Muscle layer of duodenum (tissue), 2 donors: ENCODE measurements around the gene GNG12.

ENCODE experiments used
- H3K27ac ChIP-seq: one replicate; pipeline ENCODE4 v1.7.0; 2013; ENCODE audit warnings: mild to moderate bottlenecking, low read length
- H3K27me3 ChIP-seq: one replicate; pipeline ENCODE4 v1.7.0; 2013; ENCODE audit warnings: low read depth, mild to moderate bottlenecking, control low read depth, low read length
- H3K36me3 ChIP-seq, 2 donors: one replicate each; pipeline ENCODE4 v1.7.0; 2013; ENCODE audit warnings: low read length in 2 of 2, control low read depth in 1 of 2, mild to moderate bottlenecking in 1 of 2; ENCODE audit not compliant: insufficient read depth in 2 of 2, control insufficient read depth in 1 of 2
- H3K4me1 ChIP-seq, 2 donors: one replicate each; pipeline ENCODE4 v1.7.0; 2013; ENCODE audit warnings: low read length in 2 of 2, mild to moderate bottlenecking in 2 of 2, control low read depth in 1 of 2, moderate library complexity in 1 of 2; ENCODE audit not compliant: insufficient read depth in 2 of 2, control insufficient read depth in 1 of 2
- H3K4me3 ChIP-seq, 2 donors: one replicate each; pipeline ENCODE4 v1.7.0; 2013; ENCODE audit warnings: low read length in 2 of 2, low read depth in 1 of 2, mild to moderate bottlenecking in 1 of 2
- H3K9me3 ChIP-seq, 2 donors: one replicate each; pipeline ENCODE4 v1.7.0; 2013; ENCODE audit warnings: low read length in 2 of 2, control low read depth in 1 of 2, mild to moderate bottlenecking in 1 of 2; ENCODE audit not compliant: control insufficient read depth in 1 of 2
- donor health status: healthy.

The GNG12 gene

DNA sequence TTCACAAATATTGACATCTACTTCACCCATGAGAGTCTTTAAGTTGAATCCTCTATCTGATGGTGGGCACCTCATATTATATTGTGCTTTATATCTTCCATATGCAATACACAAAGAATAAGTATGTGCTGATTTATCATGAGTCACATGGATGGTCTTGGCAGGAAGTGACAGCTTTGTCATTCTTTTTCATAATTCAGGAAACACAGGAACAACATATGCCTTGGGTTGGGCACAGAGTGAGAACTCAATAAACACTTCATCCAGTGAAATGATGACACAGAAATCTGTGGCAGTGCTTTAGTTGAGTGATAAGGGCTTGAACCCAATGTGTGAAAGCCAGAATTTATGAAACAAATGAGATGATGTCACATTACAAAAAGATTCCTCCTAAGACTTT, 107.0 kb downstream of the GNG12 start:
- H3K27me3 ChIP-seq = no peaks in the 10 kb centered on the region
- no peaks in the 10 kb centered on the region for H3K9me3 ChIP-seq
- peaks cover 13 to 24% of the 10 kb centered on the region in 2 donors for H3K4me1 ChIP-seq
- no peaks in the 10 kb centered on the region for H3K36me3 ChIP-seq
- H3K4me3 ChIP-seq = no peak overlapping the region
- no peak overlapping the region for H3K27ac ChIP-seq

DNA sequence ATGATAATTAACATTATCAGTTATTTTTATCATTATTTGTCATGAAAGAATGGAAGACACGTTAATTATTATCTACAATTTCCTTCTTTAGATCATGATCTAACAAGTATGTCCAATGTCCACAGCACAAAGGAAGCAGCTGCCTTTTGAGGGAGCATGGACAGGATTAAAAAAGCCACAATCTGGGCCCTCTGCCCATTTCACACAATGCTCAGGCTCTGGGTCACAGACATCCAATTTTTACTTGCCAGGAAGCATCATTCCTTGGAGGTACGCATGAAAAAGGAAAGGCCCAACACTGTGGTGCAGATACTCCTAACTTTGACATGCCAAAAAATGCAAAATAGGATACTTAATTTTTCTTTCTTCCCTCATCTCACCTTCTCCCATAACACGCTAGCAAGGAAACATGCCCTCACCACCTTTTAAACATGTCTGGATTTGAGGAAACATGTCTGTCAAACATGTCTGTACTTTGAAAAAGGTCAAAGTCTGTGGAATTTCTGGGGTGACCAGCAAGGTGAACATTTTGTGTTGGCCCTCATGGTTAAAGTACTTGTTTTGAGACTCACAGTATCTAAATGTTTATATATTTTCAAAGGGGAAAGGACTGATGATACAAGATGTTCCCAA, 108.2 kb downstream of the GNG12 start:
- H3K4me1 ChIP-seq = peaks cover 13 to 24% of the 10 kb centered on the region in 2 donors
- no peak overlapping the region for H3K4me3 ChIP-seq
- H3K27ac ChIP-seq = peak overlapping the region; percentile 28
- H3K9me3 ChIP-seq = no peaks in the 10 kb centered on the region
- no peaks in the 10 kb centered on the region for H3K27me3 ChIP-seq
- no peaks in the 10 kb centered on the region for H3K36me3 ChIP-seq

DNA sequence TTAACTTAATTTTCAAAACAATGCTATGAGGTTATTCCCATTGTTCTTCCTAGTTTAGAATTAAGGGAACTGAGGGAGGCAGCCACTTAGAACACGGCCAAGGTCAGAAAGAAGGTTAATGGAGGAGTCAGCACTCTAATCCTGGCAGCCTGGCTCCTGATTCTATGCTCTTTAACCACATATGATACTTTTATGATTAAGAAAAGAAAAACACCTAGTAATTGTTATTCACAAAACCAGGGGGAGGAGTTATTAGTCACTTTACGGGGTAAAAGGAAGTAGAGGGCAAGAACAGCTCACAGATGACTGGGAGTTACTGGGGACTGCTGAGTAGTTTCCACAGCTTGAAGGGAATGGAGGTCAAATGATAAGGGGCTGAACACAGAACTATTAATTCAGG, 109.6 kb downstream of the GNG12 start:
- peak overlapping the region; percentile 37 for H3K27ac ChIP-seq

DNA sequence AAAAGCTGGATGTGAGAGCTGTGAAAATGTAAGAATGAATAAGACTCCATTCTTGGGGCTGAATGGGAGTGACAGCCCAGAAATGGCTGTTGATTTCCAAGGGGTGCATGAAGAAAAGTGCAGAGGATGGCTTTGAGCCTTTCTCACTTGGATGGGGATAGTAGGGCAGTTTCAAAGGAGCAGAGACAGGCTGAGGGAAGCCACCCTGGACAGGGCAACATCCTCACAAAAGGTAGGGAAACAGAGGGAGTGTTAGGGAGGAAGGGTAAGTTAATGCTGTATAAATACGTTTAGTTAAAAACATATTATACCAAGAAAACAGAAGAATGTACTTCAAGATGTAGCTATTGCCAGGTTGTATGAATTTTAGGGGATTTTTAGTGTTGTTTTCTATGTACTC, 110.1 kb downstream of the GNG12 start:
- H3K27me3 ChIP-seq = no peaks in the 10 kb centered on the region
- H3K4me3 ChIP-seq = no peak overlapping the region
- H3K4me1 ChIP-seq = peaks cover 13 to 24% of the 10 kb centered on the region in 2 donors
- no peaks in the 10 kb centered on the region for H3K9me3 ChIP-seq
- H3K36me3 ChIP-seq = no peaks in the 10 kb centered on the region
- peak overlapping the region; percentile 37 for H3K27ac ChIP-seq

More for the DNA sequence above, 109.6 kb downstream of the GNG12 start:
- Histone ChIP-seq H3K9me3 (no peaks in the 10 kb centered on the region), H3K4me3 (no peak overlapping the region), H3K27me3 (no peaks in the 10 kb centered on the region), H3K4me1 (peaks cover 13 to 24% of the 10 kb centered on the region in 2 donors), H3K36me3 (no peaks in the 10 kb centered on the region)

DNA sequence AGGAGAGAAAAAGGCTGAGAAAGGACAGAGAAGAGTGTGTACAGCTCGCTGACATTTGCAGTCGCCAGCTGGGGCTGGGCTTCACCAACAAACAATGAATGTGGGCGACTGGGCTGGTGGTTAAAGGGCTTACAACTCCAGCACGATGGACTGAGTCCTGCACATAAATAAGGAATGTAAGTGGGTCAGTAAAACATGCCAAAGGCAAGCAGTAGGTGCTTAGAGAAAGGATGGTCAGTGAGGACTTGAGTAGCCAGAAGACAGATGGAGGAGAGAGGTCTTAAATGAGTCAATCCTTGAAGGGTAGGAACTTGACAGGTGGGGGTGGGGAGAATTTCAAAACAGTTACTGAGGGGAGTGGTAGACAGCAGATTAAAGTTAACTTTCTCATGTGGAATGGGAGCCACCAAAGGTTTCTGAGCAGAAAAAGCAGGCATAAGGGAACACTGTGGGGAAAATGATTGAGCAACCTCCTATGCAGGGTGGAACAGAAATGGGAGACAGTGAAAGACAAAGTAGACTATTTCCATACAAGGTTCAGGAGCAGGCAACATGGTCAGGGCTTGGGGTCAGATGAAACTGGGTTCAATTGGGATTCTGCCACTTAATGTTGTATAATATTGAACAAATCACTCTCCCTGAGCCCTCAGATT, 110.8 kb downstream of the GNG12 start:
- Histone ChIP-seq H3K9me3 (no peaks in the 10 kb centered on the region), H3K4me1 (peaks cover 13 to 24% of the 10 kb centered on the region in 2 donors), H3K27ac (peak overlapping the region; percentile 15), H3K4me3 (no peak overlapping the region), H3K36me3 (no peaks in the 10 kb centered on the region), H3K27me3 (no peaks in the 10 kb centered on the region)

DNA sequence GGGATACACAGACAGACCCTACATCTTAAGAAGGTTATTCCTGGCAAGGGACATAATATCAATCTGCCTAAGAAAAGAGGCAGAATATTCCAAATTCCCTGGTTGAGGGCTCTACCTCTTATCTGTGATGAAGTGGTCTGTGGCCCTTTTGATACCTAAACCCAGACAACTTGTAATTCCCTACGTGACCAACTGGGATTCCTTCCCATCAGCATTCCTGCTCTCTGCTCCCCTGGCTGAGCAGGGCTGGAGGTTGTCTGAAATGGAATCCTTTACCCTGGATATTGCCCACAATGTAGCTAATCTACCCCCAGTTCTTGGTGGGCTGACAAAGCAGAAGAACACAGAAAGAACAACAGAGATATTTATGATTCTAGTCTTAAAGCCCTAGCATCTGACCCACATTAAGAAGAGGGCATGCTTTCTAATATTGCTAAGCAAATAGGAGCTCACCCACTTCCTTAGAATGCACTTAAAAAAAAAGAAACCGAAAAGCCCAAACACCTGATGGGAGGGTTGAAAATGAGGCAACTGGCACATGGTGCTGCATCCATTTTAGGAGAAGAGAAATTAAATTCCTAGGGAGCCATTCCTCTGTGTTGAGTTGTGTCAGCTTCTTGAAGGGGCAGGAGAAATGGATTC, 111.5 kb downstream of the GNG12 start:
- peaks cover 16 to 24% of the 10 kb centered on the region in 2 donors for H3K4me1 ChIP-seq
- no peaks in the 10 kb centered on the region for H3K9me3 ChIP-seq
- H3K27ac ChIP-seq = peak overlapping the region; percentile 15
- H3K27me3 ChIP-seq = no peaks in the 10 kb centered on the region
- H3K36me3 ChIP-seq = no peaks in the 10 kb centered on the region
- no peak overlapping the region for H3K4me3 ChIP-seq

DNA sequence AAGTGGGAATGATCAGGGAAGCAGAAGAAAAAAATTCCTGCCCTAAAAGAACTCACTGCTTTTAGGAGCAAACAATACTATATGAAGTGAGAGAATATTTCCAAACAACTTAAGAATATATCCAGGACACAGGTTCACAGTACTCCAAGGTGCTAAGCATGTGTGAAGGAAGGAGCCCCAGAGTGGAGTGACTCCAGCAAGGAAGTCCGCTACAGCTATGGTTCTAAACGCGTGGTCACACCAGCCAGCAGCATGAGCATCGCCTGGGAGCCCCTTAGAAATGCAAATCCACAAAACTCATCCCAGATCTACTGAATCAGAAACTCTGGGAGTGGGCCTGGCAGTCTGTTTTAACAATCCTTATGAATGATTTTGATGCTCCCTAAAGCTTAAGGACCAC, 112.2 kb downstream of the GNG12 start:
- H3K9me3 ChIP-seq = no peaks in the 10 kb centered on the region
- no peak overlapping the region for H3K4me3 ChIP-seq
- no peaks in the 10 kb centered on the region for H3K36me3 ChIP-seq
- H3K27ac ChIP-seq = no peak overlapping the region
- peaks cover 21 to 24% of the 10 kb centered on the region in 2 donors for H3K4me1 ChIP-seq
- no peaks in the 10 kb centered on the region for H3K27me3 ChIP-seq

DNA sequence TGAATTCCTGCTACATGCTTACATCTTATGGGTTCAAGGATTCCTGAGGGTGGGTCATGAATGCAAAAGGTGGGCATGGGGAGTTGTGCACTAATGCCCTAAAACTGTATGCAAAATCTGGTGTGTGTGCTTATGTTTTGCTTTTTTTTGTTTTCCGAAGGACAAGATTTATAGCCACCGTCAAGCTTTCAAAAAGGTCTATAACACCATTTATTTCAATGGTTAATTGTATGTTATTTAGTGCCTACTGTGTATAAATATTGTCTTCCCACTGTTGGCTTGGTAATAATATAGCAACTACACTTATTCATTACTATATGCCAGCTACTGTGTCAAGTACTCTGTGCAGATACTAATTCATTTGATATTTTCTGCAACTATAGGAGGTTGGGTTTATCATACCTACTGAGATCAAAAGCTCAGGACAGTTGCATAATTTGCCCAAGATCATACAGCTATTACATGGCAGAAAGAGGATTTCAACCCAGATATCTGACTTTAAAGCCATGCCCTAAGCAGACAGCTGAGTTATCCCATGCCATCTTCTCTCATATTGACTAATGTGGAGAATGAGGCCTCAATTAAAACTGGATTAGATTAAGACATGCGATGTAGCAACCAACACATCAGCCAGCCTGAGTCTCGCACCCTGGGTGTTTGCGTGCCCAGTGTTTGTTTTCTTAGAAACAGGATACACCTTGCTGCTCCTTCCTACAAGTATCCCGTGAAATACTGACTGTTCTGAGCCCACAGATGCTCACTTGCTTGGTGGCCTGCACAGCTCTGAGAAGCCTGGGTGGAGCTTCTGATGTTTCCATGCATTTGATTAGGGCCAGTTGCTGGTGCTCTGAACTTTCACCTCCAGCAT, 113.7 kb downstream of the GNG12 start:
- Histone ChIP-seq H3K9me3 (no peaks in the 10 kb centered on the region), H3K4me3 (no peak overlapping the region), H3K36me3 (no peaks in the 10 kb centered on the region), H3K27ac (no peak overlapping the region), H3K27me3 (no peaks in the 10 kb centered on the region), H3K4me1 (peaks cover 16 to 19% of the 10 kb centered on the region in 2 donors)

DNA sequence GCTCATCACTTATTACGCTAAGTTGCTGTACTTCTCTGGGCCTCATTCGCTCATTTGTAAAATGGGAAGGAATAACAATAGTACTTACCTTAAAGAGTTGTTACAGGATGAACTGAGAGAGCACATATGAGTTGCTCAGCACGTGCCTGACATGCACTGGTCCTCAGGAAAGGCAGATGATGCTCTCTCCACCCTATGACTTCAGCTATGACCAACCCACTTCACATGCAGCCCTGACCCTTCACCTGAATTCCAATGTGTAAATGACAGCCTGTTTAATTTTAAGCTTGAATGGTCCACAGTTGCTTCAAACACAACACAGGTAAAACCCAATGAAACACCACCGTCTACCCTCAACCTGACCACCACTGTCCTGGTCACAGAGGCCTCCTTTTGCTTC, 115.4 kb downstream of the GNG12 start:
- H3K36me3 ChIP-seq = no peaks in the 10 kb centered on the region
- no peak overlapping the region for H3K4me3 ChIP-seq
- no peaks in the 10 kb centered on the region for H3K9me3 ChIP-seq
- peaks cover 15 to 19% of the 10 kb centered on the region in 2 donors for H3K4me1 ChIP-seq
- no peaks in the 10 kb centered on the region for H3K27me3 ChIP-seq
- no peak overlapping the region for H3K27ac ChIP-seq

DNA sequence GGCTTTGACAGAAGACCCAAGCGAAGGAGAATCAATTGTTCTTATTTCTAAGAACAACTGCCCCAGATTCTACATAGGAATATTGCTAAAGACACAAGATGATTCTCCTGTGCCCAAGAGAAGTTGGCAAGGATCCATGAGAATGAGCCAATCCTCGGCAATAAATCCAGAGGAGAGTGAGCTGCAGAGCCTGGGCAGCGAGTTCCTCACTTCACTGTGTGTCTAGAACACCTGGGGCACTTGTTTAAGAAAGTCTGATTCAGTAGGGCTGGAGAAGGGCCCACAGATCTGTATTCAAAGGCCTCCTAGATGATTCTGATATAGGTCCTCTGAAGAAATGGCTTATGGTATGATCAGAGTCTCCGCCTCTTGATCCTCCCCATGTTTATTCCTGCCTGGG, 116.5 kb downstream of the GNG12 start:
- Histone ChIP-seq H3K4me1 (peaks cover 14 to 20% of the 10 kb centered on the region in 2 donors), H3K36me3 (no peaks in the 10 kb centered on the region), H3K27me3 (no peaks in the 10 kb centered on the region), H3K27ac (peak overlapping the region; percentile 45), H3K4me3 (no peak overlapping the region), H3K9me3 (no peaks in the 10 kb centered on the region)

DNA sequence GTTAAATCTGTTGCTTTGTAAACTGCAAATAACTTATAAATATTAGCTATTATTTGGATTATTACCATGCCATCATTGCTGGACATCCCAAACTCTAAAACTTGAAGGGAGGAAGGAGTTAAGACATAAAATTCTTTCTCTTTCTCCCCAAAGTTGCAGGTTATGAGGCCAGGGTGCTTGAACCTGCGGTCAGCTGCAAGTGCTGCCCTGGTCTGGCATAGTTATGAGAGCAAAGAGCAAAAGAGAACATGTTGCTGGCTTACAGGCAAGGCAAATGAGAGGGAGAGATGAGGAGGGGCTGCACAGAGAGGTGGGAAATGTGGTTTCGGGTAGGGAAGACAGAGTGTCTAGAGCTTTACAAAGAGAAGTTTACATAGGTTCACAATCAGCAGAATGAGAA, 117.4 kb downstream of the GNG12 start:
- Histone ChIP-seq H3K27me3 (no peaks in the 10 kb centered on the region), H3K27ac (no peak overlapping the region), H3K36me3 (no peaks in the 10 kb centered on the region), H3K4me1 (peaks cover 17 to 26% of the 10 kb centered on the region in 2 donors), H3K9me3 (no peaks in the 10 kb centered on the region), H3K4me3 (no peak overlapping the region)
